ENCODE measurements around the gene CFTR.

CFTR gene

GRCh38 chr7:117552660-117553059 is 72.8 kb downstream of the CFTR start:
- Histone ChIP-seq H3K9me2 (ENCODE audit: low read depth, low read length) (no peaks in the 10 kb centered on the region), H3K4me3 (ENCODE audit: low read depth, low read length, poor library complexity, severe bottlenecking) (no peak overlapping the region), H3K4me2 (ENCODE audit: low read length) (no peak overlapping the region), H2AFZ (ENCODE audit: low read length) (no peak overlapping the region), H3K36me3 (ENCODE audit: insufficient read depth, low read length) (no peaks in the 10 kb centered on the region), H3K9me3 (ENCODE audit: low read length) (no peaks in the 10 kb centered on the region), H3K4me1 (ENCODE audit: insufficient read depth, low read length, severe bottlenecking) (no peaks in the 10 kb centered on the region), H4K20me1 (ENCODE audit: insufficient read depth, low read length) (no peaks in the 10 kb centered on the region), H3K79me2 (ENCODE audit: insufficient read depth, low read length) (no peaks in the 10 kb centered on the region), H3K27me3 (ENCODE audit: insufficient read depth, low read length) (no peaks in the 10 kb centered on the region), H3K27ac (ENCODE audit: low read depth, low read length, poor library complexity, severe bottlenecking) (no peak overlapping the region), H3F3A (ENCODE audit: insufficient read depth, low read length) (no peaks in the 10 kb centered on the region), H3K9ac (ENCODE audit: low read length) (no peak overlapping the region)
- TF ChIP-seq EZH2 (IDR thresholded peaks at IDR 0.05; ENCODE audit: borderline replicate concordance, low read length) (no peak), CTCF (IDR thresholded peaks at IDR 0.05; ENCODE audit: low read length) (no peak)

GRCh38 chr7:117555260-117555659 is 75.4 kb downstream of the CFTR start:
- H3K4me3 ChIP-seq (ENCODE audit: low read depth, low read length, poor library complexity, severe bottlenecking), result no peak overlapping the region
- no peaks in the 10 kb centered on the region for H4K20me1 ChIP-seq (ENCODE audit: insufficient read depth, low read length)
- no peaks in the 10 kb centered on the region for H3K4me1 ChIP-seq (ENCODE audit: insufficient read depth, low read length, severe bottlenecking)
- H3K9me3 ChIP-seq (ENCODE audit: low read length), result no peaks in the 10 kb centered on the region
- no peak overlapping the region for H3K27ac ChIP-seq (ENCODE audit: low read depth, low read length, poor library complexity, severe bottlenecking)
- H3K9ac ChIP-seq (ENCODE audit: low read length), result no peak overlapping the region
- no peaks in the 10 kb centered on the region for H3K36me3 ChIP-seq (ENCODE audit: insufficient read depth, low read length)
- no peaks in the 10 kb centered on the region for H3K9me2 ChIP-seq (ENCODE audit: low read depth, low read length)
- no peaks in the 10 kb centered on the region for H3K27me3 ChIP-seq (ENCODE audit: insufficient read depth, low read length)
- H3K79me2 ChIP-seq (ENCODE audit: insufficient read depth, low read length), result no peaks in the 10 kb centered on the region
- no peaks in the 10 kb centered on the region for H3F3A ChIP-seq (ENCODE audit: insufficient read depth, low read length)
- H2AFZ ChIP-seq (ENCODE audit: low read length), result no peak overlapping the region
- TF ChIP-seq EZH2 (IDR thresholded peaks at IDR 0.05; ENCODE audit: borderline replicate concordance, low read length) (no peak), CTCF (IDR thresholded peaks at IDR 0.05; ENCODE audit: low read length) (no peak)
- no peak overlapping the region for H3K4me2 ChIP-seq (ENCODE audit: low read length)

GRCh38 chr7:117559391-117559790 is 79.6 kb downstream of the CFTR start:
- Histone ChIP-seq H3K27ac (ENCODE audit: low read depth, low read length, poor library complexity, severe bottlenecking) (no peak overlapping the region), H3F3A (ENCODE audit: insufficient read depth, low read length) (no peaks in the 10 kb centered on the region), H4K20me1 (ENCODE audit: insufficient read depth, low read length) (no peaks in the 10 kb centered on the region), H2AFZ (ENCODE audit: low read length) (no peak overlapping the region), H3K9me2 (ENCODE audit: low read depth, low read length) (no peaks in the 10 kb centered on the region), H3K4me1 (ENCODE audit: insufficient read depth, low read length, severe bottlenecking) (no peaks in the 10 kb centered on the region), H3K27me3 (ENCODE audit: insufficient read depth, low read length) (no peaks in the 10 kb centered on the region), H3K9ac (ENCODE audit: low read length) (no peak overlapping the region), H3K9me3 (ENCODE audit: low read length) (no peaks in the 10 kb centered on the region), H3K4me2 (ENCODE audit: low read length) (no peak overlapping the region), H3K36me3 (ENCODE audit: insufficient read depth, low read length) (no peaks in the 10 kb centered on the region), H3K4me3 (ENCODE audit: low read depth, low read length, poor library complexity, severe bottlenecking) (no peak overlapping the region), H3K79me2 (ENCODE audit: insufficient read depth, low read length) (no peaks in the 10 kb centered on the region)
- no peak for TF ChIP-seq CTCF (IDR thresholded peaks at IDR 0.05; ENCODE audit: low read length)
- TF ChIP-seq EZH2 (IDR thresholded peaks at IDR 0.05; ENCODE audit: borderline replicate concordance, low read length), result no peak

Data from OCI-LY1 (cell line).